Stomach (tissue), 4 donors: Measurements from ENCODE around the gene EPB41.

Source experiments
- POLR2AphosphoS5 ChIP-seq, 3 donors: sonication (generic); formaldehyde crosslinking; IDR thresholded peaks; one replicate each; pipeline ENCODE4 v1.6.1; 2016; ENCODE audit warnings: antibody characterized with exemption in 3 of 3
- TF ChIP-seq, protein P1 (sequence below), 7 experiments: fragments of 450-650 bp in 4 of 7; fragments of 200-600 bp in 3 of 7; sonication (generic) in 3 of 7; IDR thresholded peaks; one replicate each; pipeline ENCODE4 v1.5.1; 2016 to 2019; ENCODE audit warnings: antibody characterized with exemption in 7 of 7, control low read depth in 2 of 7, mild to moderate bottlenecking in 1 of 7

DNA sequence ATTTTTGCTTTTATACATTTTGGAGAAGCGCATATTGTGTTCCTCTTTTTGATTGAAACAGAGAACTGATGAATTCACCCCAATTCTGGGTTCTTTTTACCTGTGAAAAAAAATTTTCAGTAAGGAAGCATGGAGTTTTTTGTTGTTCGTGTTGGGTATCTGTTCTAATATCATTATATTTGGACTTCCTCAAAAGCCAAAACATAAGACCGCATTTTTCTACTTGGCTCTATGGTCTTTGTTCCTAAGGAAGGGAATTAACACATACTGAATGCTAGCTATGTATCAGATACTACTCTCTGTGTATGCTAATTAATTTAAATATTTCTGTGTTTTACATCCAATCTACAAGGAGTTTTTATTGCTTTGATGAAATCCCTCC, 12.9 kb downstream of the EPB41 start:
- TF ChIP-seq POLR2AphosphoS5 (IDR thresholded peaks at IDR 0.05), result no peak
- TF ChIP-seq, protein P1, sequence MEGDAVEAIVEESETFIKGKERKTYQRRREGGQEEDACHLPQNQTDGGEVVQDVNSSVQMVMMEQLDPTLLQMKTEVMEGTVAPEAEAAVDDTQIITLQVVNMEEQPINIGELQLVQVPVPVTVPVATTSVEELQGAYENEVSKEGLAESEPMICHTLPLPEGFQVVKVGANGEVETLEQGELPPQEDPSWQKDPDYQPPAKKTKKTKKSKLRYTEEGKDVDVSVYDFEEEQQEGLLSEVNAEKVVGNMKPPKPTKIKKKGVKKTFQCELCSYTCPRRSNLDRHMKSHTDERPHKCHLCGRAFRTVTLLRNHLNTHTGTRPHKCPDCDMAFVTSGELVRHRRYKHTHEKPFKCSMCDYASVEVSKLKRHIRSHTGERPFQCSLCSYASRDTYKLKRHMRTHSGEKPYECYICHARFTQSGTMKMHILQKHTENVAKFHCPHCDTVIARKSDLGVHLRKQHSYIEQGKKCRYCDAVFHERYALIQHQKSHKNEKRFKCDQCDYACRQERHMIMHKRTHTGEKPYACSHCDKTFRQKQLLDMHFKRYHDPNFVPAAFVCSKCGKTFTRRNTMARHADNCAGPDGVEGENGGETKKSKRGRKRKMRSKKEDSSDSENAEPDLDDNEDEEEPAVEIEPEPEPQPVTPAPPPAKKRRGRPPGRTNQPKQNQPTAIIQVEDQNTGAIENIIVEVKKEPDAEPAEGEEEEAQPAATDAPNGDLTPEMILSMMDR (IDR thresholded peaks at IDR 0.05), result no peak
